ENCODE results near the gene FKBP8. TPM values are rescaled to one million over a fixed set of nuclear protein-coding genes. Genes with fewer than 3 reads are reported as not detected.

Gene FKBP8
- polyA plus RNA-seq, 1 donor from 2014 or later, result 183 TPM

DNA sequence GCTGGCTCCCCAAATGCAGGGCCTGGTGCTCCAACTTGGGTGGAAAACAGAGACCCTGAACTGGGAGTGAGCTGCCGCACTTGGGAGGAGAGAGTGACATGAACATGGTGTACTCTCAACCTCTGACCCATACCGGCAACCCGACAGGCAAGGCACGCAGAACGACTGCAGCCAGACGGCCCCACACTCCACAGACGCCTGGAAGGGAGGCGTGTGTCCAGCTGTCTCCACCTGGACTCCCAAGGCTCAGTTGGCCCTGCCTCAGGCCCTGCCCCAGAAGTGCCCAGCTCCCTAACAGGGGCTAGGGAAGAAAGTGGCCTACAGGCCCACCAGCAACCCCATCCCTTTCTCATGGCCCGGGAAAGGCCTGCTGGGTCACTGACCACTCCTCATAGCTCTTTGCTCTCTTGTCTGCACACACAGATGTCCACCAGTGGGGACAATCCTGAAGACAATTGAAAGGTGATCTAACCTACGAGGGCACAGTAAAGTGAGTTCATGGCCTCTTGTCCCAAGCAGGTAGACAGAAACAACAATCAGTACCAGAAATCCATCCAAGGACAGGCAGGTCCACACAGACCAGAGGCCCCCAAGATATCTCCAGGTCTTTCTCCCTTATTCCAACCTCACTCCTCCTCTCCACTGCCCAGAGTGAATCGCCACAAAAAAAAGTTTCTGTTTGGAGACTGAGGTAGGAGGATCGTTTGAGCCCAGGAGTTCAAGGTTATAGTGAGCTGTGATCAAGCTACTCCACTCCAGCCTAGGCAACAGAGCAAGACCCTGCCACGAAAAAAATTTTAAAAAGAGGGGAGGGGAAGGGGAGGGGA is 49.7 kb downstream of the FKBP8 start:
- no peaks in the 10 kb centered on the region for H3K9me2 ChIP-seq (ENCODE audit: insufficient read depth, low read length)
- H3K36me3 ChIP-seq (ENCODE audit: insufficient read depth, low read length), result no peaks in the 10 kb centered on the region
- H4K20me1 ChIP-seq (ENCODE audit: insufficient read depth), result no peaks in the 10 kb centered on the region
- no peaks in the 10 kb centered on the region for H3K9me3 ChIP-seq (ENCODE audit: low read length)
- no peaks in the 10 kb centered on the region for H3K27me3 ChIP-seq (ENCODE audit: insufficient read depth, low read depth, low read length)
- TF ChIP-seq MXI1 (conservative IDR thresholded peaks at IDR 0.05; ENCODE audit: poor library complexity, severe bottlenecking) (no peak), RAD21 (conservative IDR thresholded peaks at IDR 0.05) (no peak), TAF1 (IDR thresholded peaks at IDR 0.05; ENCODE audit: low read depth) (no peak), EZH2 (IDR thresholded peaks at IDR 0.05; ENCODE audit: borderline replicate concordance, insufficient read depth, low read length, poor library complexity, severe bottlenecking) (no peak), EP300 (conservative IDR thresholded peaks at IDR 0.05; ENCODE audit: poor library complexity, severe bottlenecking) (no peak), POLR2AphosphoS5 (IDR thresholded peaks at IDR 0.05) (no peak), SMC3 (conservative IDR thresholded peaks at IDR 0.05; ENCODE audit: poor library complexity) (no peak)
- TF ChIP-seq, protein P1, sequence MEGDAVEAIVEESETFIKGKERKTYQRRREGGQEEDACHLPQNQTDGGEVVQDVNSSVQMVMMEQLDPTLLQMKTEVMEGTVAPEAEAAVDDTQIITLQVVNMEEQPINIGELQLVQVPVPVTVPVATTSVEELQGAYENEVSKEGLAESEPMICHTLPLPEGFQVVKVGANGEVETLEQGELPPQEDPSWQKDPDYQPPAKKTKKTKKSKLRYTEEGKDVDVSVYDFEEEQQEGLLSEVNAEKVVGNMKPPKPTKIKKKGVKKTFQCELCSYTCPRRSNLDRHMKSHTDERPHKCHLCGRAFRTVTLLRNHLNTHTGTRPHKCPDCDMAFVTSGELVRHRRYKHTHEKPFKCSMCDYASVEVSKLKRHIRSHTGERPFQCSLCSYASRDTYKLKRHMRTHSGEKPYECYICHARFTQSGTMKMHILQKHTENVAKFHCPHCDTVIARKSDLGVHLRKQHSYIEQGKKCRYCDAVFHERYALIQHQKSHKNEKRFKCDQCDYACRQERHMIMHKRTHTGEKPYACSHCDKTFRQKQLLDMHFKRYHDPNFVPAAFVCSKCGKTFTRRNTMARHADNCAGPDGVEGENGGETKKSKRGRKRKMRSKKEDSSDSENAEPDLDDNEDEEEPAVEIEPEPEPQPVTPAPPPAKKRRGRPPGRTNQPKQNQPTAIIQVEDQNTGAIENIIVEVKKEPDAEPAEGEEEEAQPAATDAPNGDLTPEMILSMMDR (IDR thresholded peaks at IDR 0.05; ENCODE audit: poor library complexity, severe bottlenecking), result no peak
- TF ChIP-seq, protein P2, sequence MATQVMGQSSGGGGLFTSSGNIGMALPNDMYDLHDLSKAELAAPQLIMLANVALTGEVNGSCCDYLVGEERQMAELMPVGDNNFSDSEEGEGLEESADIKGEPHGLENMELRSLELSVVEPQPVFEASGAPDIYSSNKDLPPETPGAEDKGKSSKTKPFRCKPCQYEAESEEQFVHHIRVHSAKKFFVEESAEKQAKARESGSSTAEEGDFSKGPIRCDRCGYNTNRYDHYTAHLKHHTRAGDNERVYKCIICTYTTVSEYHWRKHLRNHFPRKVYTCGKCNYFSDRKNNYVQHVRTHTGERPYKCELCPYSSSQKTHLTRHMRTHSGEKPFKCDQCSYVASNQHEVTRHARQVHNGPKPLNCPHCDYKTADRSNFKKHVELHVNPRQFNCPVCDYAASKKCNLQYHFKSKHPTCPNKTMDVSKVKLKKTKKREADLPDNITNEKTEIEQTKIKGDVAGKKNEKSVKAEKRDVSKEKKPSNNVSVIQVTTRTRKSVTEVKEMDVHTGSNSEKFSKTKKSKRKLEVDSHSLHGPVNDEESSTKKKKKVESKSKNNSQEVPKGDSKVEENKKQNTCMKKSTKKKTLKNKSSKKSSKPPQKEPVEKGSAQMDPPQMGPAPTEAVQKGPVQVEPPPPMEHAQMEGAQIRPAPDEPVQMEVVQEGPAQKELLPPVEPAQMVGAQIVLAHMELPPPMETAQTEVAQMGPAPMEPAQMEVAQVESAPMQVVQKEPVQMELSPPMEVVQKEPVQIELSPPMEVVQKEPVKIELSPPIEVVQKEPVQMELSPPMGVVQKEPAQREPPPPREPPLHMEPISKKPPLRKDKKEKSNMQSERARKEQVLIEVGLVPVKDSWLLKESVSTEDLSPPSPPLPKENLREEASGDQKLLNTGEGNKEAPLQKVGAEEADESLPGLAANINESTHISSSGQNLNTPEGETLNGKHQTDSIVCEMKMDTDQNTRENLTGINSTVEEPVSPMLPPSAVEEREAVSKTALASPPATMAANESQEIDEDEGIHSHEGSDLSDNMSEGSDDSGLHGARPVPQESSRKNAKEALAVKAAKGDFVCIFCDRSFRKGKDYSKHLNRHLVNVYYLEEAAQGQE (IDR thresholded peaks at IDR 0.05; ENCODE audit: borderline replicate concordance), result no peak
- peaks cover 3% of the 10 kb centered on the region for H3K79me2 ChIP-seq (replicated peaks; ENCODE audit: insufficient read depth, low read length)
- H3K27ac ChIP-seq (ENCODE audit: low read length), result no peak overlapping the region
- no peak overlapping the region for H2AFZ ChIP-seq (ENCODE audit: low read depth, low read length)
- no peak overlapping the region for H3K4me3 ChIP-seq (ENCODE audit: low read length)
- H3K4me2 ChIP-seq (ENCODE audit: low read length), result no peak overlapping the region
- no peaks in the 10 kb centered on the region for H3F3A ChIP-seq (ENCODE audit: insufficient read depth, low read length, poor library complexity, severe bottlenecking)
- H3K9ac ChIP-seq (ENCODE audit: low read length), result no peak overlapping the region

DNA sequence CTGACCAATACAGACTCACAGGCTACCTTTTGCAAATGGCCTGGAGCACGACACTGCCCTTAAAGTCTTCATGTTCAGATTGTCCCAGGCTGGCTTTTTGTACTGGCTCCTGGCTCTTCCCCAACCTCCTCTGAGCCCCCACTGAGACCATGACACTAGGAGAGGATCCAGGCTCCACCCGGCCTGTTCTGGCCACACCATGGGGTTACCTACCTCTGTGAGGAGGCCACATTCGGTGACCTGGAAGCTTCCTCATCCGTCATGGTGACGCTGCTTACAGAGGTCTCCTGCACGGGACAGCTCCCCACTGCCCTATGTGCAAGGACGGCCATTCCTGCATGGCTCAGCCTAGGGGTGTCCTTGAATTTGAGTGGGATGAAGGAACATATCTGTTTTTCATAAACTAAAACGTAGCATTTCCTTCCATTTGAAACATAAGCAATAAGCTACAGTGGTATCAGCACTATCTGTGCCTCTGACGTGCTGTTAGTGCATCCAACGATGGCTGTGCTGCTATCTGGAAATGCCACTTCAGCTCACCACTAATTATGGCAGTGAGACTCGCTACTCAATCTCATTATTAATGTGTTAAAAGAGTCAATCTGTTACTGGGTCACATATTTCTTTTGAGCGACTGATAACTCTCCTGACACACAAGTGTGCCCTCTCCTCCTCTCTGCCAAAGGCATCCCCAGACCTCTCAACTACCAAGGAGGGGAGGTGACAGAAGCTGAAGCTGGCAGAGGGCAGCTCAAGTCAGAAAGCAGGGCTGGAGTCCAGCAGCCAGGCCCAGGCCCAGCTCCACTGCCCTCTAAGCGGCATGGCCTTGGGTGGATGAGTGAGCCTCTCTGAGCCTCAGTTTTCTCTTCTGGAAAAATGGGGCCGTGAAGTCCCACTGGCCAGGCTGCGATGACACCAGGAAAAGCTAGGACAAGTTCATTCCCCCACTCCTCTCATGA is 51.1 kb downstream of the FKBP8 start:
- Histone ChIP-seq H4K20me1 (ENCODE audit: insufficient read depth) (no peaks in the 10 kb centered on the region), H3K79me2 (replicated peaks; ENCODE audit: insufficient read depth, low read length) (peaks cover 3% of the 10 kb centered on the region)

More for the DNA sequence above, 51.1 kb downstream of the FKBP8 start:
- H3K4me2 ChIP-seq (ENCODE audit: low read length), result no peak overlapping the region
- no peak overlapping the region for H3K27ac ChIP-seq (ENCODE audit: low read length)
- no peak overlapping the region for H3K4me3 ChIP-seq (ENCODE audit: low read length)
- no peak overlapping the region for H3K9ac ChIP-seq (ENCODE audit: low read length)
- no peak overlapping the region for H2AFZ ChIP-seq (ENCODE audit: low read depth, low read length)
- H3K9me2 ChIP-seq (ENCODE audit: insufficient read depth, low read length), result no peaks in the 10 kb centered on the region
- no peaks in the 10 kb centered on the region for H3F3A ChIP-seq (ENCODE audit: insufficient read depth, low read length, poor library complexity, severe bottlenecking)
- no peaks in the 10 kb centered on the region for H3K36me3 ChIP-seq (ENCODE audit: insufficient read depth, low read length)
- H3K9me3 ChIP-seq (ENCODE audit: low read length), result no peaks in the 10 kb centered on the region
- H3K27me3 ChIP-seq (ENCODE audit: insufficient read depth, low read depth, low read length), result no peaks in the 10 kb centered on the region
- TF ChIP-seq SMC3 (conservative IDR thresholded peaks at IDR 0.05; ENCODE audit: poor library complexity), result no peak
- no peak for TF ChIP-seq TAF1 (IDR thresholded peaks at IDR 0.05; ENCODE audit: low read depth)
- TF ChIP-seq POLR2AphosphoS5 (IDR thresholded peaks at IDR 0.05), result no peak
- TF ChIP-seq MXI1 (conservative IDR thresholded peaks at IDR 0.05; ENCODE audit: poor library complexity, severe bottlenecking), result no peak
- TF ChIP-seq, protein P1 (IDR thresholded peaks at IDR 0.05; ENCODE audit: poor library complexity, severe bottlenecking), result no peak
- TF ChIP-seq EP300 (conservative IDR thresholded peaks at IDR 0.05; ENCODE audit: poor library complexity, severe bottlenecking), result no peak
- TF ChIP-seq, protein P2 (IDR thresholded peaks at IDR 0.05; ENCODE audit: borderline replicate concordance), result no peak
- TF ChIP-seq EZH2 (IDR thresholded peaks at IDR 0.05; ENCODE audit: borderline replicate concordance, insufficient read depth, low read length, poor library complexity, severe bottlenecking), result no peak
- TF ChIP-seq RAD21 (conservative IDR thresholded peaks at IDR 0.05), result no peak

Measured in neural cell (in vitro differentiated cells).